SH-SY5Y (cell line): ENCODE measurements around the gene PRC1.

Experiments
- GATA2 ChIP-seq: IDR thresholded peaks from 2 replicates; pipeline ENCODE4 v1.6.1; 2011; ENCODE audit warnings: mild to moderate bottlenecking, low read depth, low read length
- GATA3 ChIP-seq: IDR thresholded peaks from 2 replicates; pipeline ENCODE4 v1.6.1; 2011; ENCODE audit warnings: low read depth, mild to moderate bottlenecking, low read length, moderate library complexity

- TF ChIP-seq GATA3 = no peak
- no peak for TF ChIP-seq GATA2
These were observed 46.6 kb downstream of the PRC1 start for GRCh38 chr15:90947577-90948357.
